ENCODE results near the gene EYA3.

- TF ChIP-seq CTCF (IDR thresholded peaks at IDR 0.05) (no peak), POLR2AphosphoS5 (IDR thresholded peaks at IDR 0.05) (no peak), EP300 (IDR thresholded peaks at IDR 0.05) (no peak)
Measured at GRCh38 chr1:28035420-28035819, 53.0 kb downstream of the EYA3 start.
